IPS-20b (cell line): ENCODE results near the gene LRRTM3.

ENCODE experiments used
- H3K27ac ChIP-seq: one replicate; pipeline ENCODE4 v1.5.1; 2013; ENCODE audit warnings: low read length
- H3K27me3 ChIP-seq: 2 replicates; pipeline ENCODE4 v1.6.1; 2013; ENCODE audit warnings: mild to moderate bottlenecking, low read length, inconsistent platforms; ENCODE audit not compliant: insufficient read depth
- H3K36me3 ChIP-seq: 2 replicates; pipeline ENCODE4 v1.6.1; 2013; ENCODE audit warnings: low read depth, mild to moderate bottlenecking, inconsistent platforms, low read length, moderate library complexity; ENCODE audit not compliant: insufficient read depth
- H3K4me1 ChIP-seq: 2 replicates; pipeline ENCODE4 v1.6.1; 2013; ENCODE audit warnings: mild to moderate bottlenecking, control low read depth, inconsistent platforms, low read length, moderate library complexity; ENCODE audit not compliant: insufficient read depth
- H3K4me3 ChIP-seq: 2 replicates; pipeline ENCODE4 v1.5.1; 2013; ENCODE audit warnings: mild to moderate bottlenecking, low read length, inconsistent platforms
- H3K9ac ChIP-seq: 2 replicates; pipeline ENCODE4 v1.6.1; 2013; ENCODE audit warnings: low read depth, mild to moderate bottlenecking, inconsistent platforms, low read length, moderate library complexity
- H3K9me3 ChIP-seq: 2 replicates; pipeline ENCODE4 v1.6.1; 2013; ENCODE audit warnings: mild to moderate bottlenecking, low read depth, low read length, inconsistent platforms; ENCODE audit not compliant: insufficient read depth

The LRRTM3 gene

DNA sequence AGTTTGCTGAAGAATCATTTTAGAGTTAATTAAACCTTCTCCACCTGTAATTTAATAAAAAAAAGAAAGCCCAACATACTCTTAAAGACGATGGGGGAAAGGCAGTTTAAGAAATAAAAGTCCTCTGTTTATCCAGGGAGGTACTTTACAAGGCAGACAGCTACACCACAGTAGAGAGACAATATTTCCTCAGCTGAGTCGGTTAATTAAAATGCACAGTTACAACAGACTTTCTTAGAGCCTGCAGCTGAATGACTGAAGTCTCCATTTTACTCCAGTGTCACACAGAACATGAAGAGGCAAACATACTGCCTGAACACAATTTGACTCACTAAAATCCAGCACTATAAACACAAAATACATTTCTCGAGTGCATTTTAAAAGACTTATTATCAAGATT is 15.1 kb downstream of the LRRTM3 start:
- no peaks in the 10 kb centered on the region for H3K36me3 ChIP-seq
- no peak overlapping the region for H3K4me3 ChIP-seq
- H3K4me1 ChIP-seq = no peaks in the 10 kb centered on the region
- no peak overlapping the region for H3K9ac ChIP-seq
- no peak overlapping the region for H3K27ac ChIP-seq
- H3K27me3 ChIP-seq = no peaks in the 10 kb centered on the region
- no peaks in the 10 kb centered on the region for H3K9me3 ChIP-seq

DNA sequence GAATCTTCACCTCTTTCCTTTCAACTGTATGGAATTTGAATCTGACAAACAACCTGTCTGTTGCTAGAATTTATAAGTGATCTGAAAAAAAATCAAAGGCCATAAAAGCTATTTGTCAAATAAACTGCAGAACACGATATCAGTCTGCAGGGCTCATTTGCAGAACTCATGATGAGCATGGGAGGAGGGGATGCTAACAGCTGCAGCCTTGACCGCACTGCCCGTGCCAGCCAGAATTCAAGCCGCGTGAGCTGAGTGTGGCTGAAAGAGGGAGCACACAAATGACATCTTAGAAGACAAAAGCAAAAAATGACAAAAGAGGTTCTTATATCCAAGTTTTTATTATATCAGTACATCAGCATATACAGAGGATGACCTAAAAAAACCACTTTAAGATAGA is 15.7 kb downstream of the LRRTM3 start:
- no peak overlapping the region for H3K4me3 ChIP-seq
- H3K9me3 ChIP-seq = no peaks in the 10 kb centered on the region
- no peaks in the 10 kb centered on the region for H3K27me3 ChIP-seq
- no peaks in the 10 kb centered on the region for H3K36me3 ChIP-seq
- no peaks in the 10 kb centered on the region for H3K4me1 ChIP-seq
- H3K9ac ChIP-seq = no peak overlapping the region
- H3K27ac ChIP-seq = no peak overlapping the region

DNA sequence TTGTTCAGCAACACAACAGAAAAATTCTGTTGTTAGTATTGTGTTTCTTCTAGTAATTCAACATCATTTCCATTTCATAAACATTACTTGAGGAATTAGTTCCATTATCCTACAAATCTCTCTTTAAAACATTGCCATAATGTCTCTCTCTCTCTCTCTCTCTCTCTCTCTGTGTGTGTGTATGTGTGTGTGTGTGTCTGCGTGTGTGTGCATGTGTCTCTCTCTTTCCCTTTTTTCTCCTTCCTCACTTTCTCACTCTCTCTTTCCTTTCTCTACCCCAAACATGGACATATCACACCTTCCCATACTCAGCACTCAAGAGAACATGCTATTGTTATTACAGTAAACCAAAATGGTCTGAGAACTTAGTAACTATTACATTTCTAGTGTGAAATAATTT is 16.6 kb downstream of the LRRTM3 start:
- H3K27ac ChIP-seq = no peak overlapping the region
- no peak overlapping the region for H3K4me3 ChIP-seq
- no peaks in the 10 kb centered on the region for H3K36me3 ChIP-seq
- no peak overlapping the region for H3K9ac ChIP-seq
- no peaks in the 10 kb centered on the region for H3K27me3 ChIP-seq
- H3K4me1 ChIP-seq = no peaks in the 10 kb centered on the region
- no peaks in the 10 kb centered on the region for H3K9me3 ChIP-seq

DNA sequence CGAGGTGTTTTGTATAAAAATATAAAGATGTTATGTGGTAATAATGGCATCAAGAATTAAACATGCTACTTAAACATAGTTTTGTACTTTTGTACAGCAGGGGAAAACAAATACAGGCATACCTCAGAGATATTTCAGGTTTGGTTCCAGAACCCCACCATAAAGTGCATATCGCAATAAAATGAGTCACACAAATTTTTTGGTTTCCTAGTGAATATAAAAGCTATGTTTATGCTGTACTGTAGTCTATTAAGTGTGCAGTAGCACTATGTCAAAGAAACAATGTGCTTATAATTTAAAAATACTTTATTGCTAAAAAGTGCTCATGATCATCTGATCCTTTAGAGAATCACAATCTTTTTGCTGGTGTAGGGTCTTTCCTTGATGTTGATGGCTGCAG is 17.8 kb downstream of the LRRTM3 start:
- no peak overlapping the region for H3K4me3 ChIP-seq
- H3K9me3 ChIP-seq = no peaks in the 10 kb centered on the region
- H3K36me3 ChIP-seq = no peaks in the 10 kb centered on the region
- H3K27ac ChIP-seq = no peak overlapping the region
- no peaks in the 10 kb centered on the region for H3K4me1 ChIP-seq
- no peak overlapping the region for H3K9ac ChIP-seq
- H3K27me3 ChIP-seq = no peaks in the 10 kb centered on the region

DNA sequence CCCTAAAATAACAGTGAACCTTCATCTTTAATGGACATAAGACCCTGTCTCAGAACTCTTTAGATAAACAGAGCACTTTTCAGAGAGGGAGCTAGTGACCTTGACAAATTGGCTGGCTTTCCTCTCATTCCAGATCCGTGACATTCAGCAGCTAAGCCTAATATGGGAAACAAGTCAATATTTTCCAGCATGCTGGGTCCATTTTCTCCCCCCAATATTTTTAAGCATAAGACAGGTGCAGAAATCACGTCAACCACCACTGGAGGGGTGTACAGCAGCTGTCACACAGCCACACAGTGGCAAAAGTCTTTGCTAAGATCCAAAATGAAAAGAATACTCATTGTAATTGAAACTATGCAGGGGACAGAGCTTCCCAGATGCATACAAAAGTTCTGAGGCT is 26.1 kb downstream of the LRRTM3 start:
- Histone ChIP-seq H3K9me3 (no peaks in the 10 kb centered on the region), H3K4me1 (no peaks in the 10 kb centered on the region; the same call in 1 of the 2 replicates), H3K36me3 (no peaks in the 10 kb centered on the region), H3K27me3 (no peaks in the 10 kb centered on the region), H3K4me3 (no peak overlapping the region), H3K27ac (no peak overlapping the region), H3K9ac (no peak overlapping the region)

DNA sequence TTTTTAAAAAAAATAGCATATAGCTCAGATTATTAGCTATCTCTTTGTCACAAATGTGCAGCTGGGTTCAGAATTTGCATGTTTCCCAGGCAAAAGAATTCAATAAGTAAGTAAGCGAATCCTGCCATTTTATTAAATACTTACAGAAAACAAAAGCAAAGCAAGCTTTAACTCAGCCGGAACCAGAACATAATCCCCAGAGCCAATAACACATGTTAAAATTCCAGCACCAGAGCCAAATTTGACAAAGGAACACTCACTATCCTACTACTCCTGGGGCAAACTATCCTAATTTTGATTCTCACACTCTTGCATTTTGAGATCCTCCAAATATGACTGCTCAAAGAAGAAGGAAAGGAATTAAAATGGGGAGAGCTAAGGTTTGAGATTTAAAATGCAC is 32.6 kb downstream of the LRRTM3 start:
- Histone ChIP-seq H3K9me3 (no peaks in the 10 kb centered on the region), H3K4me1 (no peaks in the 10 kb centered on the region), H3K27ac (no peak overlapping the region), H3K36me3 (no peaks in the 10 kb centered on the region), H3K4me3 (no peak overlapping the region), H3K9ac (no peak overlapping the region), H3K27me3 (no peaks in the 10 kb centered on the region)

DNA sequence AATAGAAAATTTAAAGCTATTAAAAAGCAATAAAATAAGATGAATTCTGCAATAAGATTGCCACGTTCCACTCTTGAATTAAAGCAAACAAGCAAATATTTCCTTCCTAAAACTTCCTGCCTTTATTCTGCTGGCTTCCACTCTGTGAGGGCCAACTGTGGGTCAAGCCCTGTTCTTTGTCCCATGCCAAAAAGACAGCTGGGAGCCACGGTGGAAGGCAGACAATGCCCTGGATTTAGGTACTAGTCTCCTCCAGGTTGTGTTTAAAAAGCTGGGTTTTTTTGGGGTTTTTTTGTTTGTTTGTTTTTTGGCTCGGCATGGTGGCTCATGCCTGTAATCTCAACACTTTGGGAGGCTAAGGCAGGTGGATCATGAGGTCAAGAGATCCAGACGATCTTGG is 39.1 kb downstream of the LRRTM3 start:
- Histone ChIP-seq H3K4me1 (no peaks in the 10 kb centered on the region; the same call in 1 of the 2 replicates), H3K36me3 (no peaks in the 10 kb centered on the region), H3K4me3 (no peak overlapping the region), H3K27me3 (no peaks in the 10 kb centered on the region), H3K9ac (no peak overlapping the region), H3K9me3 (no peaks in the 10 kb centered on the region), H3K27ac (no peak overlapping the region)

DNA sequence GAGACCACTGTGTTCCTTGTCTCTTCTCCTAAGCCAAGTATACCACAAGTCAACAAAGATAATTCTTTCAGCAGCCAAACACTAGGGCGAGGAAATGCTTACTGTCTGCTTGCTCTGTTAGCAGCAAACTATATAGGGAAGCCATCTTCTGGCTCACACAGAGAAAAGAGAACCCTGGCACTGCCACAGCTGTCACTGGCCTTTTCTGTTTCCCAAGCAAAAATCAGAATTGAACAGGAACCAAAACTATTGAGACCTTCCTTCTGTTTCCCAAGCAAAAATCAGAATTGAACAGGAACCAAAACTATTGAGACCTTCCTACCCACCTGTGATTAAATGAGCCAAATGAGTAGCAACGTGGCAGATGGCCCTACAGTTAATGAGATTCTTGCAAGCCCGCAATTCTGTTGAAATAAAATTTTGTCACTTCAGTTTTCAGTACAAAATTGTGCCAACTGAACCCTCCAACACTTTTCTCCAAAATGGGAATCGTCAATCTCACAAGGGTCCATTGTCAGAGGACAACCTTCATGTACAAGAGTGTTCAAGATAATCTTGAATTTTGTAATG is 54.5 kb downstream of the LRRTM3 start:
- Histone ChIP-seq H3K36me3 (no peaks in the 10 kb centered on the region), H3K27me3 (no peaks in the 10 kb centered on the region), H3K27ac (no peak overlapping the region)

DNA sequence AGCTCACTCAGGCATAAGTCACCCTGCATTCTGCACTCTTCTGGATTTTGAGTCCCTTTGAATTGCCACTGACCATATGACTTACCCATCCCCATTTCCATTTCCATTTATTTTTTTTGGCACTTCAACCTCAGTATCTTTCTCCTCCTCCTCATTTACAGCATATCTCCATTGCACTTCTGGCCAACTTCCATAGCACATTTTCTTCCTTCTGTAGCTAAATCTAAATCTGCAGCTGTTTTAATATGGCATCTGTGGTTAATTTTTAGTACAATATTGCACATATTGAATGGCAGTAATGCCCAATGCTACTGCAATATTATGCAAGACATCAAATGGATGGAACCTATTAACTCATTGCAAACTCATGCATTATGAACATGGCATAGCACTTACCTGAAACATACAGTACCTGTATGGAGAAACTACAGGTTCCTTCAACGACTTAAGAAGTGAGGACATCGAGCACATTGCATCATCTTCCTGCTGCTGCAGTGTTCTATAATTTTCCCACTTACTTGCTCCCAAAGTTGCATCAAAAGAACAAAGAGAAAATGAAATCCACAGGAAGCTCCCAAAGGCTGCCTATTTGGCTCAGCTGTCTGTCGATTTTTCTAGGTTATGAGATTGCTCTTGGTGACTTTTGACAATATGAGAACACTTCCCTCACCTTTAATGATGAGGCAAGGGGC is 55.7 kb downstream of the LRRTM3 start:
- no peak overlapping the region for H3K9ac ChIP-seq
- no peaks in the 10 kb centered on the region for H3K36me3 ChIP-seq
- no peak overlapping the region for H3K4me3 ChIP-seq
- H3K27me3 ChIP-seq = no peaks in the 10 kb centered on the region
- H3K9me3 ChIP-seq = no peaks in the 10 kb centered on the region
- H3K4me1 ChIP-seq = no peaks in the 10 kb centered on the region
- no peak overlapping the region for H3K27ac ChIP-seq

More for the DNA sequence above, 54.5 kb downstream of the LRRTM3 start:
- H3K9ac ChIP-seq = no peak overlapping the region
- H3K4me1 ChIP-seq = no peaks in the 10 kb centered on the region
- H3K9me3 ChIP-seq = no peaks in the 10 kb centered on the region
- H3K4me3 ChIP-seq = no peak overlapping the region

DNA sequence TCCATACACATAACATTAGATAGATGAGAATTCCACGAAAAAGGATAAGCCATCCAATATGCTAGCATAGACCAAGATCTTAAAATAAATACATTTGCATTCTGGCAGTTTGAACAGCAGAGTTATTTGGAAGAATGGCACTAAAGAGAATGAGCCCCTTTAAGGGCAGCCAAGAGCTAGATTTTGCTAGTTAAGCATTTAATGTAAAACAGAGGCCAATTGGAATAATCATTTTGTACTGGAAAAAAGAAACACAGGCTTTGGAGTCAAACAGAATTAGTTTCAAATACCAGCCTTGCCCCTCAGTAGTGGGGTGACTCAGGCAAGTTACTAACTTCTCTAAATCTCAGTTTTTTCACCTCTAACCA is 56.2 kb downstream of the LRRTM3 start:
- Histone ChIP-seq H3K36me3 (no peaks in the 10 kb centered on the region), H3K9ac (no peak overlapping the region), H3K27me3 (no peaks in the 10 kb centered on the region), H3K27ac (no peak overlapping the region), H3K4me3 (no peak overlapping the region), H3K9me3 (no peaks in the 10 kb centered on the region), H3K4me1 (no peaks in the 10 kb centered on the region)

DNA sequence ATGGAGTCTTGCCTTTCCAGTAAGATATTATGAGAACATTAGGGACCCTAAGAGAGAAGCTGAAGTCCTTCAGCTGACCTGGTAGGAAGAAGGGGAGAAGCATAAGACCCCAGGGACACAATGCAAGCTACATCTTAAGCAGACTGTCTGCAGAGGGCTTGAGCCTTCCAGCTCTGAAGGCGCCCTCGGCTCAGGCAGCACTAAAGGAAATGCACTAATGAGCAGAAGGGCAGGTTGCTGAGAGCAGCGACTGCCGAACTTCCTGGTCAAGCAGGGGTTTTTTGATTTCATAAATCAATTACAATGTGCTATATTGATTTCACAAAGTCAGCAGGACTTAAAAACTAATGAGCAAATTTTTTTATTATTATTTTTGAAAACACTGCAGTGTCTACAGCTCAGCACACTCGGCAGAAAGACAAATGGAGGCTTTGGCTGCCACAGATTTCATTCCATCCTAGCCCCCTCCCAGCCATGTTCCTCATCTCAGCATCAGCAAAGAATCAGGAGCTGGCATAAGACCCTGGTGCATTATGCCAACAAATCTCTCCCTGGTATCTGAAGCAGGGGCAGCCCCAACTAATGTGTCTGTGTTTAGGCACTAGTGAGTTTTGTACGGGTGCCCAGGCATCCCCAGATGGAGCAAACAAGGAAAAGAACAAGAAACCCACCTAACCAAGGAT is 57.1 kb downstream of the LRRTM3 start:
- Histone ChIP-seq H3K27me3 (no peaks in the 10 kb centered on the region), H3K4me3 (no peak overlapping the region), H3K27ac (no peak overlapping the region), H3K9me3 (no peaks in the 10 kb centered on the region), H3K36me3 (no peaks in the 10 kb centered on the region), H3K9ac (no peak overlapping the region), H3K4me1 (no peaks in the 10 kb centered on the region)

DNA sequence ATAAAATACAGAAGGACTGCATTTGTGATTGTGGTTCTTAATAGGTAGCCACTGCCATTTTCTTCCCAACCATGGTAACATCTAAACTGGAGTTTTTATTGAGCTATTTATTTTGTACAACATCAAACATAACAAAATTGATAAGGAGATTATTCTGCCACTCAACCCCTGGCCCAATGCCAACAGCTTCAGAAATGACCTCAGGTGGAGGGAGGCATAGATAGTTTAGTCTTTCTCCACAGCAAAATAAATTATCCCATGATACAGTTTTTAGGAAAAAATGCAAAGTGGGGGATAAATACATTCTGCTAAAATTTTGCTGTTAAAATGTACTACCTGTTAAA is 57.6 kb downstream of the LRRTM3 start:
- Histone ChIP-seq H3K4me3 (no peak overlapping the region), H3K9me3 (no peaks in the 10 kb centered on the region), H3K9ac (no peak overlapping the region), H3K27ac (no peak overlapping the region), H3K27me3 (no peaks in the 10 kb centered on the region), H3K36me3 (no peaks in the 10 kb centered on the region), H3K4me1 (no peaks in the 10 kb centered on the region)
